Measurements from ENCODE around the gene NOX1.

NOX1 gene

GRCh38 chrX:100874325-100874724, at the start of gene NOX1:
Gene NOX1, minus strand, starts transcription at chrX:100874359. Its CDS starts 220 bp downstream, at chrX:100874139.
- DNase-seq = no peak

GRCh38 chrX:100915562-100915961, 41.4 kb upstream of the NOX1 start:
- no peak for DNase-seq

GRCh38 chrX:100913111-100913510, 39.0 kb upstream of the NOX1 start:
- no peak for DNase-seq

- no peak for DNase-seq
Measured at GRCh38 chrX:100911731-100912130, 37.6 kb upstream of the NOX1 start.

GRCh38 chrX:100905620-100906019, 31.5 kb upstream of the NOX1 start:
- DNase-seq = no peak

GRCh38 chrX:100904433-100904832, 30.3 kb upstream of the NOX1 start:
- DNase-seq = no peak

GRCh38 chrX:100895365-100896075, 21.4 kb upstream of the NOX1 start:
- DNase-seq = peak; percentile 24

- no peak for DNase-seq
Measured at GRCh38 chrX:100883654-100884053, 9.5 kb upstream of the NOX1 start.

GRCh38 chrX:100880368-100880767, 6.2 kb upstream of the NOX1 start:
- DNase-seq = no peak

- no peak for DNase-seq
Measured at GRCh38 chrX:100871594-100872560, 2.3 kb downstream of the NOX1 start.

GRCh38 chrX:100870527-100870926, 3.6 kb downstream of the NOX1 start:
- DNase-seq = no peak

GRCh38 chrX:100868273-100868672, 5.9 kb downstream of the NOX1 start:
- no peak for DNase-seq

GRCh38 chrX:100864657-100865391, 9.3 kb downstream of the NOX1 start:
- DNase-seq = no peak

- DNase-seq = no peak
Measured at GRCh38 chrX:100863326-100863864, 10.8 kb downstream of the NOX1 start.

- DNase-seq = no peak
Measured at GRCh38 chrX:100852810-100853209, 21.3 kb downstream of the NOX1 start.

- no peak for DNase-seq
Measured at GRCh38 chrX:100850317-100850716, 23.8 kb downstream of the NOX1 start.

- DNase-seq = no peak
Measured at GRCh38 chrX:100831219-100831946, 42.8 kb downstream of the NOX1 start.

- no peak for DNase-seq
Measured at GRCh38 chrX:100830547-100830946, 43.6 kb downstream of the NOX1 start.

- no peak for DNase-seq
Measured at GRCh38 chrX:100830143-100830542, 44.0 kb downstream of the NOX1 start.

GRCh38 chrX:100829730-100830129, 44.4 kb downstream of the NOX1 start:
- peak; percentile 24 for DNase-seq

- peak; percentile 84 for DNase-seq
Measured at GRCh38 chrX:100819837-100820666, 54.1 kb downstream of the NOX1 start, which contains the start of gene CSTF2. Gene CSTF2, plus strand, starts transcription at chrX:100820391. Its CDS starts 26 bp downstream, at chrX:100820417.

Data from activated CD4-positive, alpha-beta T cell treated with anti-CD3 and anti-CD28 coated beads for 48 hours (primary cell).